ENCODE data around the gene OSBPL10. TPM values are rescaled to one million over a fixed set of nuclear protein-coding genes. Genes with fewer than 3 reads are reported as not detected.

OSBPL10 gene
- polyA plus RNA-seq, 3 donors: 18.2 to 22.3 (median 20.3) TPM

DNA sequence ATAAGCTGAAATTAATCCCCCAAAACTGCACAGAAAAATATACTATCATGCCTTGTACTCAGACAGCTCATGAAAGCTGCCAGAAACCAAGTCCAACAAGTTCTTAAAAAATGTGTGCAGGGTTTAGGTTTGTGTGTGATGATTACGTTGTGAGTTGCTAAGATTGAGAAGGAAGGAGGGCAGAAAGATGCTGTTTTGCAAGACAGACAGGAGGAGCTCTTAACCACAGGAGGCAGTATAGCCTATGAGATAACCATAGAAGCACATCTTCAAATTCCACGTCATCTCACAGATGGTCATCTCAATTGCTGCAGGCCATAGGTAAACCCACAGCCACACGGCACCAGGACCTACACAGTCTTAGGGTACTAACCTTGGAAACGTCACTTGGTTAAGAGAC, 256.4 kb downstream of the OSBPL10 start:
- DNase-seq (ENCODE audit: low read depth in 3 of 3, low spot score in 2 of 3): no peak

DNA sequence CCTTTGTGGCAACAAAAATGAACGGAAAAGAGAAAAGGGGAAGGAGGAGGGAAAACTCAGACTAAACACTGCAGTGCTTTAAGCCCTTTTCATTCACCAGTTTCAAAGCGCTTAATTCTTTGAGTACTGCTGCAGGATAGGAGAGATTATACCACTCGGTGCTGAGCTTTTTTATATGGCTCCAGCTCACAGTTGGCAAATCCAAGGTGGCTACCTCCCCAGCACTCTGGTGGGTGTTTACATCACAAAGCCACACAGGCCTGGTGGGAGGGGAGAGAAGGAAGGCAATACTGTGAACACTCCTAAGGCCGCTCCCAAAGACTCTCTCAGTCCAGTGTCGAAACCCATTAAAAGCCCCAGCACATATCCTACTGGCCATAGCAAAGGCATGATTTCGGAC, 256.9 kb downstream of the OSBPL10 start:
- DNase-seq (ENCODE audit: low read depth in 3 of 3, low spot score in 2 of 3): no peak

DNA sequence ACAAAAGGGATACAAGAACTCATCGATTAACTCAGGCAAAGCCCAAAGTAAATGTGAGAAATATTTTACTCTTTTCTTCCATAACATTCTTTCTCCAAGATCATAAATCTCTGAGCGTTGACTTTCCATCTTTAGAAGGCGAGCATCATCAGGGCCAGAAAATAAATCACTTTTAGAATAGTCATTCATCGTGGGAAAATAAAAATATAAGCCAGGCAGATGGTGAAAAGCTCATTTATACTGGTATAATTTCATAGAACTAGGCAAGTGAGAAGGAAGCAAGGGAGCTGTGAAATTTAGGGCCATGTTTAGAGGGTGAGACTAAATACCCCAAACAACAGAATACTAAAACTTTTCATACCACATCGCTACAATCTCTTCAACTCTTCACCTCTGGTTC, 257.4 kb downstream of the OSBPL10 start:
- DNase-seq (ENCODE audit: low read depth in 3 of 3, low spot score in 2 of 3): no peak

DNA sequence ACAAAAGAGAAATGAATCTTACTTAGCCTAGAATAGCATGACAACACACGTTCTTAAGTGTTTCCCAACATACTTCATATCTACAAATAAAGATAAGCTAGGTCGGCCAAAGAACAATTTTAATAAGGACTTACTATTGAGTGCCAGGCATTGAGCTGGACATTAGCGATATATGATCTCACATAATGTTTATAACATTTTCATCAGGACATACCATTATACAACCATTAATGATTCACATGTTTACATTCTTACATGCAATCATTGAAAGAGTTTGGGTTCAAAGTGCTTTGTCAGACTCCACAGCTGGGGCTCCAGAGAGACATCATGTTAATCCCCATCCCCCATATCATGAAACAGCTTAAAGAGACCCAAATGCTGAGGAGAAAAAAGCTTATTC, 259.4 kb downstream of the OSBPL10 start:
- DNase-seq (ENCODE audit: low read depth in 3 of 3, low spot score in 2 of 3): no peak

DNA sequence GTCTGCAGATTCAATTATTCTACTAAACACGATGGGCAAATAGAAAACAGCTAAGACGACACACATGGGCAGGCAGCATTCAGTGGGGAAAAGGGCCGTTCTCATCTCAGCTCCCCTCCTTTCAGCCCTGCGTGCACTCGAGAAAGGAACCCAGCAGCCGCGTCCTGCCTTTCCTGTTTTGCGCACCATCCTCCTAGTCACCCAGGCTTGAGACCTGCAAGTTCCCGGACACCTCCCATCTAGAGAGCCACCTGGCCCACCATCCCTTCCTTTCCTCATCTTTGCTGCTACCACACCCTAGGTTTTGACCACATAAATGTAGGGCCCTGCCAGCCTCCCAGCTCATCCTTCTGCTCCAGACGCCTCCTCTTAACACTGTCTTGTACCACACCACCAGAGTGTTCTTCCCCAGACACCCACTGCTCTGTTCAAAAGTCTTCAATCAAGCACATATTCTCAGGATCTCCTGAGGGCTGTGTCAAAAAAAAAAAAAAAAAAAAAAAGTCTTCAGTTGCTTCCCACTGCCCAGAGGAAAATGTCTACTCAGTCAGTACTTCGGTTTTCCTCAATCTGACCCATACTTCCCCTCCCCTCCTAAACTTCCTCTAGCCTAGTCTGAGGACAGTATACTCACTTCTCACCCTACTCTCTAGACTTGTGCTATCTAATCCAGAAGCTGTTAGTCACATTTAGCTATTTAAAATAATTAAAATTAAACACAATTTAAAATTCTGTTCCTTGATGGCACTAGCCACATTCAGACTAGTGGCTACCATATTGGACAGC, 266.4 kb downstream of the OSBPL10 start:
- no peak for DNase-seq (ENCODE audit: low read depth in 3 of 3, low spot score in 2 of 3)

DNA sequence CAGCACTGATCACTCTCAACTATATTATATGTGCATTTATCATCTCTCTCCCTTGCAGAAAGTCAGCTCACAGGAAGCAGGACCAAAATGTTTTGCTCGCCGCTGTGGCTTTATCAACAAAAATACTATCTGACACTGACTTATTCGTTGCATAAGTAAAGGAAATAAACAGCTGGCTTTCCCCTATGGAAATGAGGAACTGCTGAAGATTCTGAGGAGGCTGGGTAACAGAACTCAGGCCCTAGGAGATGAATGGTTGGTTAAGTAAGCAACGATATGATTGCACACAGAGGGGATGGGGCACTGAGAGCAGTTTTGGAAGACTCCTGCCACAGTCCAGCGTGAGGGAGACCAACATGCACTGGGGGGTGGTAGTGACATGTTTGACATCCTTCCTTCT, 267.2 kb downstream of the OSBPL10 start:
- no peak for DNase-seq (ENCODE audit: low read depth in 3 of 3, low spot score in 2 of 3)

DNA sequence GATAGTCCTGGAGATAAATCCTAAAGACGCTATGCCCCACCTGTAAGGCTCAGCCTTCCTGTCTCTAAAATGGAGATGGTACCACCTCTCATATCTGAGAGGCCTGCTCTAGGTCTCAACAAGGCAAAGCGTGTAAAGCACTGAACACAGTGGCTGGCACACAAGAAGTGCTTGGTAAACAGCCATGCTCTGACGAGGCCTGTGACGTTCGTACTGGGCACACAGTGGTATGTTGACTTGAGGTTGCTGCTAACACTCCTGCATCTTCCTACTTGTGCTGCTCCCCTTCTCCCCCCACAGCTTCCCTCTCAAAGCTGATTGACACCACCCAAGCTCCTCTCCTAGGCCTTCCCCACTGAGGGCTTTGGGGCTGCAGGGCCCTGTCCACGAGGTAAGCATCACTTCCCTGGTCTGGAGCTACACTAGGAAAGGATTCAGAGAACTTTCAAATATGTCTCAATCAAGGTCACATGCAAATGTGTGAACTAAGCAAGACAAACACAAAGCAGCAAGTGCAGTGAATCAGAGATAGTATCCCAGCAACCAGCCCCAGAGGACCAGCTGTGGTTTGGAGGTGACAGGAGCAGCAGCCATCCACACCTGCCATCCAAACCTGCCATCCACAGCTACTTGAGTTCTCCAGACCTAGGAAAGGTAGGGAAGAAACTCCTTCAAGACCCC, 270.8 kb downstream of the OSBPL10 start:
- no peak for DNase-seq (ENCODE audit: low read depth in 3 of 3, low spot score in 2 of 3)

DNA sequence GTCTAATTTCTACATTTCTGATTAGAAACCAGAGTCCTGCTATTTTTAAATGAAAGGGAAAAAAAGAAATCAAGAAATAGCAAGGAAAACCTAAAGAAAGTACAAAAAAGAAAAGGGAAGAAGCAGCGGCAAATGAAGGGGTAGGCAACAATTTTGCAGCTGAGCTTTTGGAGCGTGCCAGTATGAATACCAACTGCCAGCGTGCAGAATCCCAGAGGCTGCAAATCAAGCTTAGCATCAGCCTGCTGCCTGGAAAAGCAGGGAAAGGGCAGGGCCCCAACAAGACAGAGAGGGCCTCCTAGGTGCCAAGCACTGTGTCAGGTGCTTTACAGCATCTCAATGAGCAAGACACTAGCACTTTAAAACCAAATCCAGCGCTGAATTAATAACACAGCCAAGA, 271.5 kb downstream of the OSBPL10 start:
- DNase-seq (ENCODE audit: low read depth in 3 of 3, low spot score in 2 of 3): no peak

DNA sequence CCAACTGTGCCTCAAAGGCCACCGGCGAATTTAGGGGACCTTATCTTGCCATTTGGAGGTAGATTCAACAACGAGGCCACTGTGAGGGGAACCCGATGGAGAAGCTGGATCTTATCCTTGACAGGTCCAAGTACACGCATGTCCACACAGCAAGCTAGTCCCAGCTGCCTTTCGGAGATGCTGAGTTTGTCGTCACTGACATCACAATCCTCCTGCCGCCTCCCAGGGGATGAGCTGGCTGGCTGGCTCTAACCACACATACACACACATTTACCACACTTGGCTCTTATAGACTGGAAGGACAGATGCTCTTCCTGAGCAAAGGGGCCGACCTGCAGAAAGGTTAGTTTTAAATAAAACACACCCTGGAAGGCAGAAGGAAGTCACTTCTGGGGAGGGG, 272.1 kb downstream of the OSBPL10 start:
- DNase-seq (ENCODE audit: low read depth in 3 of 3, low spot score in 2 of 3): no peak

DNA sequence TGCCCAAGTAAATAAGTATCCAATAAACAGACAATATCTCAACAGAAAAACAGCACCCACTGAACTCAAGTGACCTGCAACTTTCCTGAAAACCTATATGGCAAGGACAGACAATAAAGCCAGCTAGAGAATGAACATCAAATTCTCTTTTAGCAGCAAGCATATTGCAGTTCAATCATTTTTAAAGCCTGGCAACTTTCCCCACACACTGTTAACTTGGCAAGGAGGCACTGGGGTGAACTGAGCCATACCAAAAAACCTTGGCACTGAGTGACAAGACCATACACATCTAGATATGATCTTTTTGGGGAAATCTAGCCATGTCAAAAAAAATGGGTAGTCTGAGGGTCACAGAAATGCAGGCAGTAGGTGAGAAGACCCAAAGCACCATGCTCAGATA, 273.8 kb downstream of the OSBPL10 start:
- no peak for DNase-seq (ENCODE audit: low read depth in 3 of 3, low spot score in 2 of 3)

DNA sequence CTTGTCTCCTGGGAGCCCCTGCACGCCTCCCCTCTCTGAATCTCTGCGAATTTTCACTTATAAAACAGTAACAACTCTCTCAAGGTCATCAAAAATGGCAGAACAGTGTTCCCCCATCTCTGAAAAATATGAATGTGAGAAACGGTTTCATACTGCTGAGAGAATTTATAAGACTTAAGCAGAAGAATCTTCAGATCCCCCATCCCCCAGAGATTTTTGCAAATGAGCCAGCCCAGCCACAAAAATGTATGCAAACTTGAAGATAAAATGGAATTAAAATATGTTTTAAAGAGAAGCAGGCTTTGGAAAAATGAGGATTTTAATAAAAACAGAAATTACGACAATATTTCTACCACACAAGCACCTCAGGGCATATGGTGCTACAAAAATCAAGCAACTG, 275.3 kb downstream of the OSBPL10 start:
- DNase-seq (ENCODE audit: low read depth in 3 of 3, low spot score in 2 of 3): no peak

DNA sequence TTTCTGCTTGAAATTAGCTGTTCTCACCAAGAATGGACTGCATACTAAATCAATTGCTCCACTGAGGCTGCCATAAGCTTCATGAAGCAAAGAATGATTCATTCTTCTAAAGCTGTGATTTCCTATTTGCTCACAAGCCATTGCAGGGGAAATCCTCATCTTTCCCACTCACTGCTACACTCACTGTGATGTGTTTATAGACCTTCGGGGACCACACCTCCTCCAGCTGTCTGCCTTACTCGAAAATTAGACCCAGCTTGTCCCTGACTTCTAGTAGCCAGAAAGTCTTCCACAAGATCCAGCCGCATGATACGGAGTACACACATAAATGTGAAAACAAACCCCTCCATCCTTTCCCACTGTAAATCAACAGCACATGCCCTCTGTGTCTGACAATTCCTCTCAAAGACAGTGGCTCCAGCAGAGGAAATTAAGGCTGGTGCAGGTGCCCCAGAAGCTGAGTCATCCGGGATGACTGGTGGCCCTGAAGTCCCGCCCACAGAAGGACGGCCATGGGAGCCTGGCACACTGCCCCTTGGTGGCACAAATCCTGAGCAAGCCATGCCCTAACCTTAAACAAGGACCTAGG, 276.4 kb downstream of the OSBPL10 start:
- DNase-seq (ENCODE audit: low read depth in 3 of 3, low spot score in 2 of 3): no peak

DNA sequence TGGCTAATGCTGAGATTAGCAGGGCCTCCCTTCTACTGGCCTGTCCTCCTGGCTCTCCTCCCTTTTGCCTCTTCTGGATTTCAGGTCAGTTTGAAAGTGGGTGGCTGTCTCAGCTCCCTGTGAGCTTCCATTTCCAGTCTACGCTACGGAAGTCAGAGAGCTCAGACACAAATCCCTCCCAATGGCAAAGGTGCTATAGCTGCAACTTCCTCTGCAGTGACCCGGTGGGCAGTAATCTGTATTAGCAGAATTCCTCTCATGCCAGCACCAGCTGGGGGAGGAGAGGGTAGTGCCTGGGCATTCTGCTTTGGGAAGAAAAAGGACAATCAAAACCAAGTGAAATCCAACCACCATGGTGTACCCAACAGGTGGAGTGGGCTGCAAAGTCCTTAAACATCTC, 276.9 kb downstream of the OSBPL10 start:
- no peak for DNase-seq (ENCODE audit: low read depth in 3 of 3, low spot score in 2 of 3)

DNA sequence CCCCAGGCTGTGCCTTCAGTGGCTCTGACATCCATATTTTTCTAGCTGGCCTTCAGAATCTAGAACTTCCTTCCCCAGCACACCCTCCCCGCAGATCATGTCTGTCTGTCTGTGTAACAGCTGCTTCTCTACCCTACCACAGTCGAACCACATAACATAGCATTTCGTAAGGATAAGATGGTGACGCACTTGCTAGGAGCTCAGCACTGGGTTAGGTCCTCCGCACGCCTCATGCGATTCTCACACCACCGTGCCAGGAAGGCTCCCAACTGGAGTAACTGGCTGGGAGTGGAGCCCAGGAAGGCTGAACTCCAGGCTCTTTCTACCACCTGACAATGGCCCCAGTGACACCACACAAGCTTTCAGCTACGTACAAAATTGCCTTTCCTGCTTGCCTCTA, 279.8 kb downstream of the OSBPL10 start:
- DNase-seq (ENCODE audit: low read depth in 3 of 3, low spot score in 2 of 3): no peak

DNA sequence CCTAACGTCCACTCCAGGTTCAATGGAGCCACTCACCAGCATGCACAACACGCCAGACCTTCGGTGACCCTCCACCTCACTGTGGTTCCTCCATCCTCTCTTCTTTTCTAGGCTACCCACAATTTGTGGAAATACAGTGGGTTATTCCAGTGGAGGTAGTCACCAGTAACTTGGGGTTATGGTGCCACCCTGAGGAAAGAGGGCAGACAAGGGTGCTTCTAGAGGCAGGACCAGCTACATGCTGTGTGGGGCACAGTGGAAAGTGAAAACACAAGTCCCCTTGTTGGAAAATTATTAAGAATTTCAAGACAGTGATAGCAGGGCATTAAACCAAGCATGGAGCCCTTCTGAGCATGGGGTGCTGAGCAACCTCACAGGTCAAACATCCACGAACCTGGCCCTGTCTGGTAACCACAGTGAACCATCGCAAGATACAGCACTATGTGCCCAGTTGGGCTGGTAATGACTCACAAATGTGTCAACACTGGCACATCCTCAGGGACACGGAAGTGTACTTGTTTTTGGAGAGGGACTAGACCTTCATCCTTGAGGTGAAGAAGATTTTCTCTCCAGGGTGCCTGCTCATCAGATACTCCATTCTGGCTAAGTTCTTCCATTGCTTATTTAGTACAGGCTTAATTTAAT, 281.6 kb downstream of the OSBPL10 start:
- DNase-seq (ENCODE audit: low read depth in 3 of 3, low spot score in 2 of 3): no peak

DNA sequence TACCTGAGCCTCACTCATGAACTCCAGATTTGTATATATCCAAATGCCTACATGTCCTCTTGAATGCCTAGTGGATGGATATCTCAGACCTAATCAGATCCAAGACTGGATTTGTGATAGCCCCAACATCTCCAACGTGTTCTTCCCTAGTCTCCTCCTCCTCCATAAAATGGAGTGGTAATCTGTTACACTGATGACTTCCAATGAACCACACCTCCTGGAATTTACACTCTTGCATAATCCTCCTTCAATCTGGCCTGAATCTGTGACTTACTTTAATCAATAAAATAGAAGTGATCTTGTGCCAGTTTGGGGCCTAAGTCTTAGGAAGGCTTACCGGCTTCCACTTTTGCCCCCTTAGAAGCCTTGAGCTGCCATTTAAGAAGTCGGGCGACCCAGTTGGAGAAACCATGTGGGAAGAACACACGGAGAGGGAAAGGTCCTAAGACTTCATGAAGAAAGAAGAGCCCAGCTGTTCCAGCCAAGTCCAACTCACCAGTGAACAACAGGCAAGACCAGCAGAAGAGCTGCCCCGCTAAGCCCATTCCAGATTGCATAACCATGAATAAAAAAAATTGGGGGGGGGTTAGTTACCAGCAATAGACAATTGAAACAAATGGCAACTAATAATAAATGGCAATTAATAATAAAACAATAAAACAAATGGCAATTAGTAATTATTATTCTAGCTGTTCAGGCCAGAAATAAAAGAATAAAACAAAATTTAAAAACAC, 284.1 kb downstream of the OSBPL10 start:
- no peak for DNase-seq (ENCODE audit: low read depth in 3 of 3, low spot score in 2 of 3)

DNA sequence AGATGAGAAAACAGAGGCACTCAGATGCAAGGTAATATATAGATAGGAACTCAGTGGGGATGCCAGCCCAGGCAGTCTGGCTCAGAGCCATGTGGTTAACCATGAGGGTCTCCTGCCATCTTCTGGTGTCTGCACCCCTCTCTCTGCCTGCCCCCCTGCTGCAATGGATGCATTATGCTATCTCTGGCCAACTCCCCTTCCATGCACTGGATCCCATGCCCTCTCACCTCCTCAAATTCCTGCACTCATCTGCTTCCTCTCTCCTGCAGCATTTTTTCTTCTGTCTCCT, 285.1 kb downstream of the OSBPL10 start:
- DNase-seq (ENCODE audit: low read depth in 3 of 3, low spot score in 2 of 3): no peak

DNA sequence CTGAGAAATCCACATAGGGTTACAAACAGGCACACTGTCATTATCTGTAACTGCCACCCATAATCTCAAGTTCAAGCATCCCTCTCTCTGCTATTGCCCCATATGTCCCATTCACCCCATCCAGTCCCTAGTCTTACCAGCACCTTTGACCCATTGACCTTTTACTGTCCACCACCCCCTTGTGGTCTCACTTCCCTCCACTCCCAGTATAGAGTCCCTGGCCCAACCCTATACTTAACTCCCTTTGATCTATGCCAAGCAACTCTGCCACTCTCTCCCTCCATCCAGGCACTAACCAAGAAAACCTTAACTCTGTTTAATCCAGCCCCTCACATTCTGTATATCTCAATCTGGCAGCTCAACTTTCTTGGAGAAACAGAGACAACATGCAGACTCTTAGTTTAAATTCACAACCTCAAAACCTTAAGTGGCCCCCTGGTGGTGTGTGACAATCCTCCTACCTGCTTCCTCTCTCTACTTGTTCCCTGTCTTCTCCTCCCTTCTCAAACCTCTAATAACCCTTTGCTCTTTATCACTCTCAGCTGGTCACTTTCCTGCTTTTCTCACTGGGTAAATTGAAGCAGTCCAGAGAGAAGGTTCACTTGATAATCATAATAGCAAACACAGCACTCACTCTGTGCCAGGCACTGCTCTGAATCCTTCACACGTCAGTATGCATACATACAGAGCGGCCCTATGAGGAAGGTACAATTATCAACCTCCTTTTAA, 285.6 kb downstream of the OSBPL10 start:
- no peak for DNase-seq (ENCODE audit: low read depth in 3 of 3, low spot score in 2 of 3)

DNA sequence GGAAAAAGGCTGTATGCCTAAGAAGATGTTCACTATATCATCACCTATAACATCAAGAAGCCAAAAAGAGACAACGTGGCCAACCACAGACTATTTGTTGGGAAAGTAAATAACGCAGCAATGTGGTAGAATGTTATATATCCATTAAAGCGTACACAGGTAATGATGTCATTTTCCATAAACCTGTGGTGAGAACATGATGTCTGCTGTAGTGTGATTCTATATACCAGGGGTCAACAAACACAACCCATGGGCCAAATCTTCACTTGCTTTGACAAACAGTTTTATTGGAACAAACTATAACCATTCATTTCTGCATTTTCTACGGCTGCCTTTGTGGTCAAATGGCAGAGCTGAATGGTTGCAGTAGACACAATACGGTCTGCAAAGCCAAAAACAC, 287.7 kb downstream of the OSBPL10 start:
- no peak for DNase-seq (ENCODE audit: low read depth in 3 of 3, low spot score in 2 of 3)

DNA sequence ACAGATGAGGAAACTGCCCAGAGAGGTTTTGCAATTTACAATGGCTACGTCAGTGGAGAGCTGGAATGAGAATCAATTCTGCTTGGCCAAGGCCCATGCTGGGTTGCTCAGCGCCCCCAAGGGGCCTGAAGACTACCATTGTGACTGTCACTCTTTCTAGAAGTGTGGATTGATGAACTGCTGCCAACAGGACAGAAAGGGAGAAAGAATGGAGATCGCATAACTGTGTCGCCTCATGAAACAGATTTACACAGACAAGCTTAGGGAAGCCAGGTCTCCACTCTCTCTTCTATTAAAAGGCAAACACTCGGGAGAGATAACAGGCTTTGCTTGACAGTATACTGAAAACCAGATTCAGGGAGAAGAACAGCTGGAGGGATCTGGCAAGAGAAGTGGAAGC, 288.3 kb downstream of the OSBPL10 start:
- no peak for DNase-seq (ENCODE audit: low read depth in 3 of 3, low spot score in 2 of 3)

DNA sequence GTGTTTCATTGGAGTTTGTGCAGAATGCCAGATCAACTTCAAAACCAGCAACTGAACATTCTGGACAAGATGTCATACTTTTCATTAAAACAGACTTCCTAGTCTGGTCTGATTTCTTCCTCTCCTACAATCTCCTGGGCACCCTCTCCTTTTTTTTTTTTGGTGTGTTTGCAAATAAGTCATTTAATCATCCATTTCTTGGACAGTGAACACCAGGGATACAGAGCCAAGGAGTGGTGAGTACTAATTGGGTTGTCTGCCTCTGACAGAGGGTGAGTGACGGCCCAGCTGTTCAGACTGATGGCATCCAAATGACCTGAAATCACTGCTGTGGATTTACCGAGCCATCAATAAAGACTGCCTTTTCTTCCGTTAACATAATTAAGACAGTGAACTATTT, 290.3 kb downstream of the OSBPL10 start:
- no peak for DNase-seq (ENCODE audit: low read depth in 3 of 3, low spot score in 2 of 3)
